ENCODE measurements around the gene KIAA1958.

- TF ChIP-seq MAFK (IDR thresholded peaks at IDR 0.05; ENCODE audit: low read depth, low read length): no peak
- no peak for TF ChIP-seq CEBPB (IDR thresholded peaks at IDR 0.05; ENCODE audit: low read depth, low read length)
- TF ChIP-seq CTCF (conservative IDR thresholded peaks at IDR 0.05; ENCODE audit: low read depth, low read length): no peak
- no peak for TF ChIP-seq RCOR1 (IDR thresholded peaks at IDR 0.05; ENCODE audit: insufficient replicate concordance, low read length)
- TF ChIP-seq USF2 (IDR thresholded peaks at IDR 0.05; ENCODE audit: low read depth, low read length): no peak
- no peak for TF ChIP-seq MAZ (IDR thresholded peaks at IDR 0.05; ENCODE audit: borderline replicate concordance, low read depth, low read length)
- no peak for TF ChIP-seq FOS (IDR thresholded peaks at IDR 0.05; ENCODE audit: low read depth, low read length)
- no peak for TF ChIP-seq POLR2A (IDR thresholded peaks at IDR 0.05; ENCODE audit: low read depth, low read length)
- no peak for TF ChIP-seq MXI1 (IDR thresholded peaks at IDR 0.05; ENCODE audit: borderline replicate concordance, low read depth, low read length)
- no peak for TF ChIP-seq RAD21 (IDR thresholded peaks at IDR 0.05; ENCODE audit: low read length)
- no peak for TF ChIP-seq SMC3 (IDR thresholded peaks at IDR 0.05; ENCODE audit: low read depth, low read length)
These were observed 47.0 kb downstream of the KIAA1958 start for GRCh38 chr9:112533660-112534059.
